Duodenal mucosa (tissue), 2 donors: Measurements from ENCODE around the gene GDF9.
"Not testable (repeated sequence)": the region's sequence is repeated elsewhere in the genome, so short reads cannot be mapped to it uniquely, and the experiment has no call there.

Source experiments
- H3K27ac ChIP-seq: one replicate; pipeline ENCODE4 v1.7.0; 2013; ENCODE audit warnings: low read depth, low read length
- H3K27me3 ChIP-seq, 2 donors: one replicate each; pipeline ENCODE4 v1.7.0; 2013; ENCODE audit warnings: low read length in 2 of 2, control low read depth in 1 of 2; ENCODE audit not compliant: insufficient read depth in 2 of 2, control insufficient read depth in 1 of 2
- H3K36me3 ChIP-seq, 2 donors: one replicate each; pipeline ENCODE4 v1.7.0; 2013; ENCODE audit warnings: low read length in 2 of 2, control low read depth in 1 of 2; ENCODE audit not compliant: insufficient read depth in 2 of 2, control insufficient read depth in 1 of 2
- H3K4me1 ChIP-seq, 2 donors: one replicate each; pipeline ENCODE4 v1.7.0; 2013; ENCODE audit warnings: low read length in 2 of 2, control low read depth in 1 of 2; ENCODE audit not compliant: insufficient read depth in 2 of 2, control insufficient read depth in 1 of 2
- H3K4me3 ChIP-seq, 2 donors: one replicate each; pipeline ENCODE4 v1.7.0; 2013; ENCODE audit warnings: low read length in 2 of 2, low read depth in 1 of 2
- H3K9ac ChIP-seq, 2 donors: one replicate each; pipeline ENCODE4 v1.7.0; 2013; ENCODE audit warnings: low read length in 2 of 2, low read depth in 1 of 2
- H3K9me3 ChIP-seq, 2 donors: one replicate each; pipeline ENCODE4 v1.7.0; 2013; ENCODE audit warnings: low read length in 2 of 2, control low read depth in 1 of 2; ENCODE audit not compliant: control insufficient read depth in 1 of 2

GDF9 gene

DNA sequence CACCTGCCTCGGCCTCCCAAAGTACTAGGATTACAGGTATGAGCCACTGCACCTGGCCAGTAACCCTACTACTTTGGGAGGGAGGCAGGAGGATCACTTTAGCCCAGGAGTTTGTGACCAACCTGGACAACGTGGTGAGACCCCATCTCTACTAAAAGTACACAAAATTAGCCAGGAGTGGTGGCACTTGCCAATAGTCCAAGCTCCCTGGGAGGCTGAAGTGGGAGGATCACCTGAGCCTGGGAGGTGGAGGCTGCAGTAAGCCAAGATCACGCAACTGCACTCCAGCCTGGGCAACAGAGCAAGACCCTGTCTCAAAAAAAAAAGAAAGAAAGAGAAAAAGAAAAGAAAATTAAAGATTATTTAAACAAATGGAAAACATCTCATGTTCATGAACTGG, 10.3 kb downstream of the GDF9 start:
- no peak overlapping the region for H3K27ac ChIP-seq
- H3K9ac ChIP-seq = no peak overlapping the region
- no peaks in the 10 kb centered on the region for H3K9me3 ChIP-seq
- no peaks in the 10 kb centered on the region for H3K36me3 ChIP-seq
- no peaks in the 10 kb centered on the region for H3K27me3 ChIP-seq
- no peak overlapping the region for H3K4me3 ChIP-seq
- no peaks in the 10 kb centered on the region for H3K4me1 ChIP-seq

DNA sequence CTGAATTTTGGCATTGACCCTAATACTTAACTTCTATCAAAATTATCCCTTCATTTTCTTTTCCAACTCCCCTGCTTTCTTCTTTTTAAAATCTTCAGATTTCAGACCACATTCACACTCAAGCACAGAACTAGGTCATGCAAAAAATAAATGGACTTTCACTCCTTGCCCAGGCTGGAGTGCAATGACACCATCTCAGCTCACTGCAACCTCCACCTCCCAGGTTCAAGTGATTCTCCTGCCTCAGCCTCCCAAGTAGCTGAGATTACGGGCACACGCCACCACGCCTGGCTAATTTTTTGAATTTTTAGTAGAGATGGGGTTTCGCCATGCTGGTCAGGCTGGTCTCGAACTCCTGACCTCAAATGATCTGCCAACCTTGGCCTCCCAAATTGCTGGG, 11.3 kb downstream of the GDF9 start:
- not testable (repeated sequence) for H3K4me1 ChIP-seq, H3K9ac ChIP-seq, H3K36me3 ChIP-seq, H3K27me3 ChIP-seq, H3K9me3 ChIP-seq, H3K27ac ChIP-seq, H3K4me3 ChIP-seq

DNA sequence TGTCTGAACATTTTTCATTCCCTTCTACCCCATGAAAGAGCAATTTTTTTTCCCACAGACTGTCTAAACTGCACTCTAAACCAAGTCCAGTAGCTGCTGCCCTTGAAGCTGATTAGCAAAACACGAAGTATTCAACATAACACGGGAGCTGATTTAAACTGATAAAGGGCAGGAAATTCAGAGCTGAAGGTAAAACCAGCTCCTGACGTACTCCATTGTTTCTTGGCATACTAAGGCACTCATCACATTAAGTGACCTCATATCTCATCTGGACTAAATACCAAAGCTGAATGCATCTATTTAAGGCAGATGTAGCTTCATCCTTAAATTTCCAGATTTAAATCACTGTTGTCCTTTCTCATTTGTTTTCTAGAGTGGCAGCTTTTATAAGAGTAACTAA, 12.0 kb downstream of the GDF9 start:
- H3K9me3 ChIP-seq = no peaks in the 10 kb centered on the region
- peaks cover 0 to 6% of the 10 kb centered on the region in 2 donors for H3K4me1 ChIP-seq
- H3K4me3 ChIP-seq = no peak overlapping the region
- no peak overlapping the region for H3K27ac ChIP-seq
- H3K9ac ChIP-seq = no peak overlapping the region
- H3K27me3 ChIP-seq = no peaks in the 10 kb centered on the region
- no peaks in the 10 kb centered on the region for H3K36me3 ChIP-seq

DNA sequence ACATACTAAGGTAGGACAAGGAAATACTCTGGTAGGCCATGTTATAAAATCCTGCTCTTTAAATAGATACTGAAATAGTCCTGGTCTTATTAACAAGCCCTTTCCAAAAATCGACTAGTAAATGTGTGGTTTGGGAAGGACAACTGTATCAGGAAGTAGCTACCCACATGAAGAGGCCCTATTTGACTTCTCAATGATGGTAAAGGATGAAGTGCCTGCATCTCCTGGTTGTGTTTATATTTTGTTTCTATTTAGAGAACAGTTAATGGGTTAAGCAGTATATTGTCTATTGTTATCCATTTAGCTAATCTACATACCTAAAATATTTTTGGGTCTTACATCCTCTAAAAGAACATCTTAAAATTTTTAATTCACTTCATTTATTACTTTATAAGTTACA, 12.5 kb downstream of the GDF9 start:
- Histone ChIP-seq H3K9ac (no peak overlapping the region), H3K4me1 (peaks cover 0 to 11% of the 10 kb centered on the region in 2 donors), H3K27ac (no peak overlapping the region), H3K27me3 (no peaks in the 10 kb centered on the region), H3K36me3 (no peaks in the 10 kb centered on the region), H3K4me3 (no peak overlapping the region), H3K9me3 (no peaks in the 10 kb centered on the region)

DNA sequence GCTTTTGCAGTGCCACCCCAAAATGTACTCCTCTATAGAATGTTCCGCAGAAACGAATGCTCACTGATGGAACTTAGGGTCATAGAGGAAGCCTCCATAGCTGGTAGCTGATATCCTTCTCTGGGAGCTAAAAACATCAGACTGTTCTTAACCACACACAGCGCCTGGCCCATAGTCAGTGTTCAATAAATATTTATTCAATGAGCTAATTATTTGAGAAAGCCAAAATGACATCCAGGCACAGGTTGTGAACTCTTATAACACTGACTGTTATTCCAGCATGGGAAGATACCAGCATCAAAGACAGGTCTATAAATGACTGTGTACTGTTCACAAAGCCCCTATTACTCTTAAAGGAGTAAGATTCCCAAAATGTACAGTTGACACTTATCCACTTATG, 12.9 kb downstream of the GDF9 start:
- no peaks in the 10 kb centered on the region for H3K36me3 ChIP-seq
- no peaks in the 10 kb centered on the region for H3K9me3 ChIP-seq
- H3K27me3 ChIP-seq = no peaks in the 10 kb centered on the region
- H3K9ac ChIP-seq = no peak overlapping the region
- no peak overlapping the region for H3K4me3 ChIP-seq
- peaks cover 0 to 11% of the 10 kb centered on the region in 2 donors for H3K4me1 ChIP-seq
- no peak overlapping the region for H3K27ac ChIP-seq

DNA sequence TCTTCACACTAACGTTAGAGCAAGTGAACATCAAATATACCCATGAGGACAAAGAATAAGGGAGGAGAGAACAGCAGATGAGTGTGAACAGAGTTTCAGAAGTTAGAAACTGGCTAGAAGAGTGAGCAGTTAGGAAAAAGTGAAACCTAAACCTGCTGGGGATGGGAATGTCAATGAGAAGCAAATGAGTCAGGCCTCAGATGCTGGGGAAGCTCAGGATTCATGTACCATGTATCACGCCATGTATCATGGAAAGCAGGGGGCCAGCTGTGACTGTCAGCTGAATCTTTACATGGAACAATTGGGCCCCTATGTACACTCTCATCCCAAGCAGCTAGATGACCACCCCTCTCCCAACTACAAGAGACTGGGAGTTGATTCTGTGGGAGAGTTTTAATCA, 16.2 kb downstream of the GDF9 start:
- Histone ChIP-seq H3K9ac (no peak overlapping the region), H3K36me3 (no peaks in the 10 kb centered on the region), H3K9me3 (no peaks in the 10 kb centered on the region), H3K27me3 (no peaks in the 10 kb centered on the region), H3K4me1 (peaks cover 0 to 11% of the 10 kb centered on the region in 2 donors), H3K4me3 (no peak overlapping the region), H3K27ac (no peak overlapping the region)

DNA sequence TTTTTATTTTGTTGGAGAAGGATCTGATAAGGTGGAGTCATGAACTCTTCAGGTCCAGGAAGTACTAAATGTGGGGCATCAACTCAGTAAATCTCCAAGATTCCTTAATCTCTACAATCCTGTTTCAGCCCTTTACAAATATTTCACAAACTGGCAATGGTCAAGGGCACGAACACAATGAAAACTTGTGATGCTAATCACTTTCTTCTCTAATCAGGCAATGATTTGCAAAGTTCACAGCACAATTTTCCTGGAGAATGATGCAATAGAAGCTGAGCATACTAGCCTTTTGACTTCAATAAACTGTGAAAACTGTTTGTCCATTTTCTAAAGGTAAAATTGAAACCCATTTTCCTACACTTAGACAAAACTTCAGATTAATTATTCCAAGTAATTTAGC, 16.9 kb downstream of the GDF9 start:
- no peak overlapping the region for H3K9ac ChIP-seq
- H3K27me3 ChIP-seq = no peaks in the 10 kb centered on the region
- no peak overlapping the region for H3K27ac ChIP-seq
- H3K36me3 ChIP-seq = no peaks in the 10 kb centered on the region
- peaks cover 0 to 11% of the 10 kb centered on the region in 2 donors for H3K4me1 ChIP-seq
- no peaks in the 10 kb centered on the region for H3K9me3 ChIP-seq
- H3K4me3 ChIP-seq = no peak overlapping the region

DNA sequence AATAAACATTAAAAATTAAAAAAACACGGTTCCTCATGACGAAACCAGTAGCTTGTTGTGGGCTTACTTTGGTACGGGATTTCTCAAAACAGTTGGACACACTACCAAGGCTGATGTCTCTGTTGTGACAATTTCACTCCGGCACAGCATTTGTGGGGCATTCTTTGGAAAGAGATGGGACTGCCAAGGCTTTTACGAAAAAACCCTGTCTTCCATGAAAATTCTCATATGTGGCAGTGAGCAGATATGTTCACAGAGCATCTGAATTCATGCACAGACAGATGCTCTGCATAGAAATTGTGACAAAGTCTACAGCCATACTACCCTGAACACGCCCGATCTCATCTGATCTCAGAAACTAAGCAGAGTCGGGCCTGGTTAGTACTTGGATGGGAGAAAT, 18.0 kb downstream of the GDF9 start:
- no peaks in the 10 kb centered on the region for H3K9me3 ChIP-seq
- H3K4me1 ChIP-seq = peaks cover 0 to 11% of the 10 kb centered on the region in 2 donors
- no peak overlapping the region for H3K9ac ChIP-seq
- H3K27me3 ChIP-seq = no peaks in the 10 kb centered on the region
- no peak overlapping the region for H3K27ac ChIP-seq
- no peak overlapping the region for H3K4me3 ChIP-seq
- H3K36me3 ChIP-seq = no peaks in the 10 kb centered on the region

DNA sequence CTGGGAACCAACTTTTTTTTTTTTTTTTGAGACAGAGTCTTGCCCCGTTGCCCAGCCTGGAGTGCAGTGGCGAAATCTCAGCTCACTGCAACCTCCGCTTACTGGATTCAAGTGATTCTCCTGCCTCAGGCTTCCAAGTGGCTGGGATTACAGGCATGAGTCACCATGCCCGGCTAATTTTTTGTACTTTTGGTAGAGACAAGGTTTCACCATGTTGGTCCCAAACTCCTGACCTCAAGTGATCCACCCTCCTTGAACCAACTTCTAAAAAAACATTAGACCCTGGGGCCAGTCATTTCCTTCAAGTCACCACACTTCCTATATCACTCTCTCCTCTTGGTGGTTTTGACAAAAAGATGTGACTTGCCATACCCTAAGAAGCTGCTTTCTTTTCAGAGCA, 25.0 kb downstream of the GDF9 start:
- Histone ChIP-seq H3K36me3 (no peaks in the 10 kb centered on the region), H3K4me3 (no peak overlapping the region), H3K9me3 (no peaks in the 10 kb centered on the region), H3K4me1 (peaks cover 32 to 37% of the 10 kb centered on the region in 2 donors), H3K27me3 (no peaks in the 10 kb centered on the region), H3K27ac (no peak overlapping the region), H3K9ac (no peak overlapping the region)

DNA sequence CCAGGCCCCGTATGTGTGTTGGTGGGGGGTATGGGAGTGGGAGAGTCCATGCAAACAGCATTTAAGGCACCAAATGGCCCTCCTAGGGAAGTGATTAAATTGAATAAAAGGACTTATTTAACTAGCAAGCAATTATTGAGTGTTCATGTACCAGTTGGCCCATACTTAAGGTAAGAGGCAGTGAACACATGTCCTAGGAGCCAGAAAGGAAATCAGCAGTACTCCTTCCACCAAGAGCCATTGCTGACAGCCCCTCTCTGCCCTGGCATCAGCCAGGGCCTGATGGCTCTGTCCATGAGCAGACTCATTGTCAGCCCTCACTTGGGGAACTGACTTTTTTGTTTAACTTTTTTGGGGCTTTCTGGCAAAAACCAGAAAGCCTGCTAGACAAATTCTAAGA, 25.4 kb downstream of the GDF9 start:
- no peak overlapping the region for H3K4me3 ChIP-seq
- H3K36me3 ChIP-seq = no peaks in the 10 kb centered on the region
- no peaks in the 10 kb centered on the region for H3K27me3 ChIP-seq
- H3K9me3 ChIP-seq = no peaks in the 10 kb centered on the region
- H3K4me1 ChIP-seq = peaks cover 32 to 37% of the 10 kb centered on the region in 2 donors
- no peak overlapping the region for H3K27ac ChIP-seq
- H3K9ac ChIP-seq = no peak overlapping the region

DNA sequence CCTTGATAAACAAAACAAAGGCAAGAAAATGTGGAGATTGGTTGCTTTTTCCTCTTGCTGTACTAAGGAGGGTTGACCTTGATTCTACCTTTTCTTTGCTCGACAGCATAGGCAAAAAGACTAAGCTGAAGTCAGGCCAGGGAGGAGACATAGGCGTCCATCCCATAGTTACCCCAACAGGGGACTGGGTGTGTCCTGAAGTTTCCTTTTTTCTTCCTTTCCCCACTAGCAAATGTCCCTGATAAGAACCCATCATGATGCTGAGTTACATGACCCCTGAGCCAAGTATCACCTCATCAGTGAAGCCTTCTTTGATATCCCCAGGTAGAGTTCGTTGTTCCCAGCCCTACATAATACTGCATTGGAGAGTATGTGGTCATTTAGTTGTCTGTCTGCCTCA, 26.0 kb downstream of the GDF9 start:
- Histone ChIP-seq H3K9ac (no peak overlapping the region), H3K9me3 (no peaks in the 10 kb centered on the region), H3K27ac (no peak overlapping the region)

More for the DNA sequence above, 26.0 kb downstream of the GDF9 start:
- Histone ChIP-seq H3K36me3 (no peaks in the 10 kb centered on the region), H3K4me1 (peaks cover 32 to 37% of the 10 kb centered on the region in 2 donors), H3K27me3 (no peaks in the 10 kb centered on the region), H3K4me3 (no peak overlapping the region)
